GM19193 (cell line): ENCODE measurements around the gene TMEM273.

Source experiments
- POLR2A ChIP-seq: IDR thresholded peaks from 4 replicates; pipeline ENCODE4 v1.6.1; 2011; ENCODE audit not compliant: insufficient read depth, insufficient read length; ENCODE audit errors: extremely low read depth

Gene TMEM273

GRCh38 chr10:49173853-49174252 is 14.3 kb downstream of the TMEM273 start:
- TF ChIP-seq POLR2A, result no peak

- TF ChIP-seq POLR2A, result no peak
Observed at GRCh38 chr10:49173201-49173772, 14.9 kb downstream of the TMEM273 start.

GRCh38 chr10:49172777-49173132 is 15.4 kb downstream of the TMEM273 start:
- no peak for TF ChIP-seq POLR2A

- TF ChIP-seq POLR2A, result no peak
Observed at GRCh38 chr10:49172061-49172776, 16.0 kb downstream of the TMEM273 start.

GRCh38 chr10:49171326-49172060 is 16.7 kb downstream of the TMEM273 start:
- no peak for TF ChIP-seq POLR2A

GRCh38 chr10:49170632-49171325 is 17.4 kb downstream of the TMEM273 start:
- no peak for TF ChIP-seq POLR2A

GRCh38 chr10:49169776-49170175 is 18.4 kb downstream of the TMEM273 start:
- TF ChIP-seq POLR2A, result no peak

GRCh38 chr10:49168831-49169500 is 19.2 kb downstream of the TMEM273 start:
- no peak for TF ChIP-seq POLR2A

GRCh38 chr10:49168171-49168540 is 20.0 kb downstream of the TMEM273 start:
- no peak for TF ChIP-seq POLR2A

- no peak for TF ChIP-seq POLR2A
Observed at GRCh38 chr10:49167425-49168170, 20.6 kb downstream of the TMEM273 start.

- no peak for TF ChIP-seq POLR2A
Observed at GRCh38 chr10:49166484-49167400, 21.4 kb downstream of the TMEM273 start.

GRCh38 chr10:49165821-49166483 is 22.2 kb downstream of the TMEM273 start:
- TF ChIP-seq POLR2A, result no peak

- no peak for TF ChIP-seq POLR2A
Observed at GRCh38 chr10:49165259-49165658, 22.9 kb downstream of the TMEM273 start.
